Measurements from ENCODE around the gene PPP3CA. TPM values are rescaled to one million over a fixed set of nuclear protein-coding genes. Genes with fewer than 3 reads are reported as not detected.

PPP3CA gene
- total and polyA plus RNA-seq, 2 experiments from 2014 or later, result 27.0 to 45.2 TPM

DNA sequence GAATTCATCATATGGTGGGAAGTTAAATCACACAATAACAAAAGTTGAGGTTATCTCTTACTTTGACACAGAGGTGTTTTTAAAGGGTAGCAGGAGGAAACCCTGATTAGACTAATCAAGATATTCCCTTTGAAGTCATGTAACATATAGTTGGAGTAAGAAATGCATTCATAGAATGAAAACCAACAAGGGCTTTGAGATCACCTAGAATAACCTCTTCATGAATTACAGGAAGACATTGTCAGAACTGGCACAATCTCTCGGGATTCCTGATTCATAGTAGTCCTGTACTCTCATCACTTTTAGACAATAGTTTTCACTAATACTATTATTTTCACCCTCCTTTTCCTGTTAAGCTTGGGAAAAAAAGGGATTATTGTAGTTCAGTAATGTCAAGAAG, 170.2 kb downstream of the PPP3CA start:
- no peak for DNase-seq (ENCODE audit: low spot score)

More for the DNA sequence above, 170.2 kb downstream of the PPP3CA start:
- no peak overlapping the region for H3K4me3 ChIP-seq
- Mint-ChIP-seq H3K4me3 (no peak overlapping the region), H3K27me3 (ENCODE audit: insufficient read depth, low read depth, poor library complexity) (no peaks in the 10 kb centered on the region), H3K4me1 (peaks cover 49% of the 10 kb centered on the region), H3K27ac (peak overlapping the region; percentile 82), H3K9me3 (peaks cover 2% of the 10 kb centered on the region), H3K36me3 (ENCODE audit: low read depth) (peaks cover 7% of the 10 kb centered on the region)
- TF ChIP-seq, protein P1, sequence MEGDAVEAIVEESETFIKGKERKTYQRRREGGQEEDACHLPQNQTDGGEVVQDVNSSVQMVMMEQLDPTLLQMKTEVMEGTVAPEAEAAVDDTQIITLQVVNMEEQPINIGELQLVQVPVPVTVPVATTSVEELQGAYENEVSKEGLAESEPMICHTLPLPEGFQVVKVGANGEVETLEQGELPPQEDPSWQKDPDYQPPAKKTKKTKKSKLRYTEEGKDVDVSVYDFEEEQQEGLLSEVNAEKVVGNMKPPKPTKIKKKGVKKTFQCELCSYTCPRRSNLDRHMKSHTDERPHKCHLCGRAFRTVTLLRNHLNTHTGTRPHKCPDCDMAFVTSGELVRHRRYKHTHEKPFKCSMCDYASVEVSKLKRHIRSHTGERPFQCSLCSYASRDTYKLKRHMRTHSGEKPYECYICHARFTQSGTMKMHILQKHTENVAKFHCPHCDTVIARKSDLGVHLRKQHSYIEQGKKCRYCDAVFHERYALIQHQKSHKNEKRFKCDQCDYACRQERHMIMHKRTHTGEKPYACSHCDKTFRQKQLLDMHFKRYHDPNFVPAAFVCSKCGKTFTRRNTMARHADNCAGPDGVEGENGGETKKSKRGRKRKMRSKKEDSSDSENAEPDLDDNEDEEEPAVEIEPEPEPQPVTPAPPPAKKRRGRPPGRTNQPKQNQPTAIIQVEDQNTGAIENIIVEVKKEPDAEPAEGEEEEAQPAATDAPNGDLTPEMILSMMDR (conservative IDR thresholded peaks at IDR 0.05; ENCODE audit: low read depth in 2 of 2), result no peak
- TF ChIP-seq ZNF114 (CRISPR knock-in tag; IDR thresholded peaks at IDR 0.05) (no peak), ZNF331 (CRISPR knock-in tag; IDR thresholded peaks at IDR 0.05; ENCODE audit: low read depth) (no peak), STAT1 (IDR thresholded peaks at IDR 0.05; ENCODE audit: unreplicated experiment) (no peak), NANOG (IDR thresholded peaks at IDR 0.05; ENCODE audit: borderline replicate concordance) (no peak), ETS1 (IDR thresholded peaks at IDR 0.05) (no peak), JUNB (IDR thresholded peaks at IDR 0.05; ENCODE audit: unreplicated experiment) (no peak), POLR2AphosphoS5 (IDR thresholded peaks at IDR 0.05; ENCODE audit: low read depth) (no peak)
- TF ChIP-seq, protein P2, sequence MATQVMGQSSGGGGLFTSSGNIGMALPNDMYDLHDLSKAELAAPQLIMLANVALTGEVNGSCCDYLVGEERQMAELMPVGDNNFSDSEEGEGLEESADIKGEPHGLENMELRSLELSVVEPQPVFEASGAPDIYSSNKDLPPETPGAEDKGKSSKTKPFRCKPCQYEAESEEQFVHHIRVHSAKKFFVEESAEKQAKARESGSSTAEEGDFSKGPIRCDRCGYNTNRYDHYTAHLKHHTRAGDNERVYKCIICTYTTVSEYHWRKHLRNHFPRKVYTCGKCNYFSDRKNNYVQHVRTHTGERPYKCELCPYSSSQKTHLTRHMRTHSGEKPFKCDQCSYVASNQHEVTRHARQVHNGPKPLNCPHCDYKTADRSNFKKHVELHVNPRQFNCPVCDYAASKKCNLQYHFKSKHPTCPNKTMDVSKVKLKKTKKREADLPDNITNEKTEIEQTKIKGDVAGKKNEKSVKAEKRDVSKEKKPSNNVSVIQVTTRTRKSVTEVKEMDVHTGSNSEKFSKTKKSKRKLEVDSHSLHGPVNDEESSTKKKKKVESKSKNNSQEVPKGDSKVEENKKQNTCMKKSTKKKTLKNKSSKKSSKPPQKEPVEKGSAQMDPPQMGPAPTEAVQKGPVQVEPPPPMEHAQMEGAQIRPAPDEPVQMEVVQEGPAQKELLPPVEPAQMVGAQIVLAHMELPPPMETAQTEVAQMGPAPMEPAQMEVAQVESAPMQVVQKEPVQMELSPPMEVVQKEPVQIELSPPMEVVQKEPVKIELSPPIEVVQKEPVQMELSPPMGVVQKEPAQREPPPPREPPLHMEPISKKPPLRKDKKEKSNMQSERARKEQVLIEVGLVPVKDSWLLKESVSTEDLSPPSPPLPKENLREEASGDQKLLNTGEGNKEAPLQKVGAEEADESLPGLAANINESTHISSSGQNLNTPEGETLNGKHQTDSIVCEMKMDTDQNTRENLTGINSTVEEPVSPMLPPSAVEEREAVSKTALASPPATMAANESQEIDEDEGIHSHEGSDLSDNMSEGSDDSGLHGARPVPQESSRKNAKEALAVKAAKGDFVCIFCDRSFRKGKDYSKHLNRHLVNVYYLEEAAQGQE (IDR thresholded peaks at IDR 0.05; ENCODE audit: unreplicated experiment), result no peak
- H3K4me2 ChIP-seq, result peak overlapping the region; percentile 27
- no peak for ATAC-seq
- no peaks in the 10 kb centered on the region for H3K27me3 ChIP-seq (ENCODE audit: insufficient read depth)
- H3K27ac ChIP-seq (ENCODE audit: low read depth), result no peak overlapping the region
- no peaks in the 10 kb centered on the region for H3K9me2 ChIP-seq (ENCODE audit: insufficient read depth)
- no peaks in the 10 kb centered on the region for H3F3A ChIP-seq (replicated peaks; ENCODE audit: low read depth)
- no peaks in the 10 kb centered on the region for H4K20me1 ChIP-seq (replicated peaks; ENCODE audit: insufficient read depth)
- H2AFZ ChIP-seq, result no peak overlapping the region
- no peaks in the 10 kb centered on the region; the same call in 1 of the 2 replicates for H3K79me2 ChIP-seq (replicated peaks; ENCODE audit: insufficient read depth)
- peaks cover 23% of the 10 kb centered on the region for H3K4me1 ChIP-seq (ENCODE audit: insufficient read depth)
- H3K36me3 ChIP-seq (ENCODE audit: insufficient read depth), result peaks cover 2% of the 10 kb centered on the region; the same call in 1 of the 2 replicates
